ENCODE data around the gene LIFR.

The LIFR gene

GRCh38 chr5:38431242-38431853, 125.1 kb downstream of the LIFR start:
- no peak for DNase-seq

- DNase-seq = no peak
Measured at GRCh38 chr5:38426986-38427950, 129.2 kb downstream of the LIFR start.

GRCh38 chr5:38426490-38426889, 130.0 kb downstream of the LIFR start:
- DNase-seq = no peak

All from NCI-H2107 (cell line).